Lung (tissue), 12 donors: ENCODE data around the gene CPM. TPM values are rescaled to one million over a fixed set of nuclear protein-coding genes. Genes with fewer than 3 reads are reported as not detected.

Experiments
- ATAC-seq: fragments of 200-7000 bp; cut with Tn5 transposase; one replicate; pipeline ENCODE4 v1.9.1; 2020; ENCODE audit warnings: moderate number of reproducible peaks; ENCODE audit not compliant: insufficient read depth, low FRiP score
- DNase-seq, 3 donors: peaks; one replicate each; pipeline ENCODE4 v3.0.0-alpha.2; 2013 to 2017
- H3K27ac ChIP-seq, 2 donors: one replicate each; pipeline ENCODE4 v1.5.1; 2013; ENCODE audit warnings: mild to moderate bottlenecking in 2 of 2, moderate library complexity in 2 of 2, control low read depth in 1 of 2, inconsistent platforms in 1 of 2, low read depth in 1 of 2, low read length in 1 of 2
- H3K27me3 ChIP-seq, 3 donors: one replicate each; pipeline ENCODE4 v1.5.1; 2013; ENCODE audit warnings: low read length in 2 of 3; ENCODE audit not compliant: control insufficient read depth in 3 of 3, insufficient read depth in 3 of 3
- H3K36me3 ChIP-seq, 4 donors: one replicate each; pipeline ENCODE4 v1.5.1; 2013; ENCODE audit warnings: low read length in 4 of 4, mild to moderate bottlenecking in 1 of 4, moderate library complexity in 1 of 4; ENCODE audit not compliant: control insufficient read depth in 4 of 4, insufficient read depth in 4 of 4
- H3K4me1 ChIP-seq, 5 donors: one replicate each; pipeline ENCODE4 v1.5.1; 2013; ENCODE audit warnings: low read length in 5 of 5, mild to moderate bottlenecking in 2 of 5, moderate library complexity in 1 of 5; ENCODE audit not compliant: control insufficient read depth in 5 of 5, insufficient read depth in 5 of 5
- H3K4me3 ChIP-seq: one replicate; pipeline ENCODE4 v1.5.1; 2013; ENCODE audit warnings: mild to moderate bottlenecking, control low read depth, moderate library complexity
- H3K9ac ChIP-seq, 2 donors: one replicate each; pipeline ENCODE4 v1.5.1; 2013; ENCODE audit warnings: low read length in 2 of 2, control low read depth in 1 of 2; ENCODE audit not compliant: insufficient read depth in 1 of 2
- H3K9me3 ChIP-seq, 4 donors: one replicate each; pipeline ENCODE4 v1.5.1; 2013; ENCODE audit warnings: low read length in 3 of 4, mild to moderate bottlenecking in 1 of 4, moderate library complexity in 1 of 4; ENCODE audit not compliant: control insufficient read depth in 4 of 4, insufficient read depth in 3 of 4
- CTCF ChIP-seq: IDR thresholded peaks from 2 replicates; pipeline ENCODE4 v1.5.1; 2012; ENCODE audit warnings: mild to moderate bottlenecking; ENCODE audit errors: control extremely low read depth, extremely low read depth
- WGBS, 2 donors: extraction: QIAGEN DNeasy Blood & Tissue Kit; methylation state at CpG; one replicate each; pipeline ENCODE4 v1.1.7; 2013; 5-methylcytosine and 5-hydroxymethylcytosine counted together
- polyA plus RNA-seq, 2 donors: library from polyadenylated mRNA; stranded (reverse); fragments of 200-250 nt; gene quantifications; one replicate each; pipeline ENCODE4 v1.2.1, GENCODE V29; 2013
- total RNA-seq, 2 donors: library from RNA; depleted of rRNA in 1 of 2; stranded (reverse); fragments of >200 nt in 1 of 2; gene quantifications; one replicate each; pipeline ENCODE4 v1.2.1, GENCODE V29; 2014 to 2021
- donor health status: control.
- donor health status: control.
- donor health status: Bipolar disorder and iron deficiency.
- donor health status: healthy.
- donor health status: DM: yes; HTN: yes; CAD: no.

The CPM gene
- total and polyA plus RNA-seq, 4 donors: 66.6 to 241 (median 136) TPM

GRCh38 chr12:68894276-68894855, 38.6 kb downstream of the CPM start:
- no peak for ATAC-seq
- H3K9me3 ChIP-seq: no peaks in the 10 kb centered on the region
- no peaks in the 10 kb centered on the region for H3K27me3 ChIP-seq
- H3K36me3 ChIP-seq: peaks cover 0 to 2% (median 0%) of the 10 kb centered on the region in 4 donors
- H3K4me1 ChIP-seq: peaks cover 0 to 9% (median 0%) of the 10 kb centered on the region in 5 donors
- no peak overlapping the region for H3K9ac ChIP-seq
- no peak overlapping the region for H3K27ac ChIP-seq
- no peak for TF ChIP-seq CTCF
- DNase-seq: no peak
- 94 to 96% methylated on average over 7 of the region's 7 CpGs for WGBS, 2 donors
- no peak overlapping the region for H3K4me3 ChIP-seq

GRCh38 chr12:68893741-68894140, 39.2 kb downstream of the CPM start:
- Histone ChIP-seq H3K9me3 (no peaks in the 10 kb centered on the region), H3K4me1 (peaks cover 0 to 9% (median 0%) of the 10 kb centered on the region in 5 donors), H3K4me3 (no peak overlapping the region), H3K27me3 (no peaks in the 10 kb centered on the region), H3K27ac (no peak overlapping the region), H3K9ac (no peak overlapping the region), H3K36me3 (peaks cover 0 to 2% (median 0%) of the 10 kb centered on the region in 4 donors)
- ATAC-seq: no peak
- no peak for DNase-seq
- WGBS, 2 donors: 92 to 96% methylated on average over 3 of the region's 3 CpGs
- TF ChIP-seq CTCF: no peak

- no peak for ATAC-seq
- peaks cover 0 to 2% (median 0%) of the 10 kb centered on the region in 4 donors for H3K36me3 ChIP-seq
- WGBS, 2 donors: 94 to 96% methylated on average over 2 of the region's 2 CpGs
- H3K4me1 ChIP-seq: peaks cover 0 to 9% (median 0%) of the 10 kb centered on the region in 5 donors
- H3K27me3 ChIP-seq: no peaks in the 10 kb centered on the region
- TF ChIP-seq CTCF: no peak
- H3K9me3 ChIP-seq: no peaks in the 10 kb centered on the region
- H3K27ac ChIP-seq: no peak overlapping the region
- H3K9ac ChIP-seq: no peak overlapping the region
- H3K4me3 ChIP-seq: no peak overlapping the region
- DNase-seq: no peak
Measured at GRCh38 chr12:68893201-68893600, 39.8 kb downstream of the CPM start.

GRCh38 chr12:68891141-68891540, 41.8 kb downstream of the CPM start:
- no peak for DNase-seq
- H3K4me1 ChIP-seq: peaks cover 0 to 7% (median 0%) of the 10 kb centered on the region in 5 donors
- 81 to 89% methylated on average over 6 of the region's 6 CpGs for WGBS, 2 donors
- peak overlapping the region in 1 of 2 donors; percentile 10 for H3K27ac ChIP-seq
- H3K9ac ChIP-seq: no peak overlapping the region
- H3K27me3 ChIP-seq: no peaks in the 10 kb centered on the region
- H3K9me3 ChIP-seq: no peaks in the 10 kb centered on the region
- no peak for TF ChIP-seq CTCF
- no peak for ATAC-seq
- H3K36me3 ChIP-seq: peaks cover 0 to 2% (median 0%) of the 10 kb centered on the region in 4 donors
- H3K4me3 ChIP-seq: no peak overlapping the region
